ENCODE measurements around the gene SIGLEC11. TPM values are rescaled to one million over a fixed set of nuclear protein-coding genes. Genes with fewer than 3 reads are reported as not detected.

SIGLEC11 gene
- total RNA-seq, 1 experiment from 2014 or later, result not detected

GRCh38 chr19:50003810-50004419, 42.9 kb upstream of the SIGLEC11 start:
- H3K36me3 Mint-ChIP-seq (ENCODE audit: insufficient read depth, unreplicated experiment), result peaks cover 42% of the 10 kb centered on the region
- intact Hi-C loops (cut with micrococcal nuclease; ENCODE audit: unreplicated experiment), result no loop called here

DNA sequence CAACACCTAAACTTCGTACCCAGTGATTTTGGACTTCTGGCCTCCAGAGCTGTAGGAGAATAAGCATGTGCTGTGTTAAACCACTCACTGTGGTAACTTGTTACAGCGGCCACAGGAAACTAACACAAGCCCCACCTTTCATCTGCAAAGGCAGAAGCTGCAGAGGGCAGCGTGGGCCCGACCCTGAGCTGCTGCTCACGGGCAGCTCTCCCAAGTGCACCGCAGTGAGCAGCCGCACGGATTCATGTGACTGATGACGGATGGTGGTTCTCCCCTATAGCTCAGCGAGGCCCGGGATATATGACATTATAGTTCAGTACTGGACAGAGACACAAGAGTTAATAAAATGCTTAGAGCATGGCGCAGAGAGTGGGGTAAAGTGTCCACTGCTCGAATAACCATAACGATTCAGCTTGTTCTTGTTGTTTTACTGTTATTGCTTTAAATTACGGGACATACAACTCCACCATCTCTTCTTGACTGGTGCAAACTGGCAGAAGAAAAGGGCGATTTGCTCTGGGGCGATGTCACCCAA, 42.3 kb upstream of the SIGLEC11 start:
- no peaks in the 10 kb centered on the region for H3K27me3 Mint-ChIP-seq (ENCODE audit: unreplicated experiment)
- TF ChIP-seq, protein P1, sequence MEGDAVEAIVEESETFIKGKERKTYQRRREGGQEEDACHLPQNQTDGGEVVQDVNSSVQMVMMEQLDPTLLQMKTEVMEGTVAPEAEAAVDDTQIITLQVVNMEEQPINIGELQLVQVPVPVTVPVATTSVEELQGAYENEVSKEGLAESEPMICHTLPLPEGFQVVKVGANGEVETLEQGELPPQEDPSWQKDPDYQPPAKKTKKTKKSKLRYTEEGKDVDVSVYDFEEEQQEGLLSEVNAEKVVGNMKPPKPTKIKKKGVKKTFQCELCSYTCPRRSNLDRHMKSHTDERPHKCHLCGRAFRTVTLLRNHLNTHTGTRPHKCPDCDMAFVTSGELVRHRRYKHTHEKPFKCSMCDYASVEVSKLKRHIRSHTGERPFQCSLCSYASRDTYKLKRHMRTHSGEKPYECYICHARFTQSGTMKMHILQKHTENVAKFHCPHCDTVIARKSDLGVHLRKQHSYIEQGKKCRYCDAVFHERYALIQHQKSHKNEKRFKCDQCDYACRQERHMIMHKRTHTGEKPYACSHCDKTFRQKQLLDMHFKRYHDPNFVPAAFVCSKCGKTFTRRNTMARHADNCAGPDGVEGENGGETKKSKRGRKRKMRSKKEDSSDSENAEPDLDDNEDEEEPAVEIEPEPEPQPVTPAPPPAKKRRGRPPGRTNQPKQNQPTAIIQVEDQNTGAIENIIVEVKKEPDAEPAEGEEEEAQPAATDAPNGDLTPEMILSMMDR (IDR thresholded peaks at IDR 0.05; ENCODE audit: unreplicated experiment), result no peak
- no peak for DNase-seq
- no peaks in the 10 kb centered on the region for H3K9me3 Mint-ChIP-seq (ENCODE audit: low read depth, unreplicated experiment)
- intact Hi-C loops (cut with micrococcal nuclease; ENCODE audit: unreplicated experiment), result no loop called here
- peaks cover 36% of the 10 kb centered on the region for H3K36me3 Mint-ChIP-seq (ENCODE audit: insufficient read depth, unreplicated experiment)
- no peak overlapping the region for H3K27ac Mint-ChIP-seq (ENCODE audit: unreplicated experiment)
- BruUV-seq (replicated peaks), result no TSS peak
- CTCF ChIA-PET, result interaction anchor here (0.9 to 1.0 kb wide), 2 partner anchors 23 to 73 kb away, joined by 3 read pairs; partner anchors contain the start of gene ZNF473
- no peak overlapping the region for H3K4me3 Mint-ChIP-seq (ENCODE audit: low read depth, unreplicated experiment)
- peaks cover 27% of the 10 kb centered on the region for H3K4me1 Mint-ChIP-seq (ENCODE audit: low read depth, unreplicated experiment)

More at GRCh38 chr19:50003810-50004419, 42.9 kb upstream of the SIGLEC11 start:
- BruUV-seq (replicated peaks), result no TSS peak
- Mint-ChIP-seq H3K4me1 (ENCODE audit: low read depth, unreplicated experiment) (peaks cover 27% of the 10 kb centered on the region), H3K4me3 (ENCODE audit: low read depth, unreplicated experiment) (peak overlapping the region; percentile 1), H3K27ac (ENCODE audit: unreplicated experiment) (peak overlapping the region; percentile 66), H3K27me3 (ENCODE audit: unreplicated experiment) (no peaks in the 10 kb centered on the region), H3K9me3 (ENCODE audit: low read depth, unreplicated experiment) (no peaks in the 10 kb centered on the region)
- TF ChIP-seq, protein P1 (IDR thresholded peaks at IDR 0.05; ENCODE audit: unreplicated experiment), result no peak
- CTCF ChIA-PET, result interaction anchor here (0.7 to 1.0 kb wide), 3 partner anchors 22 to 75 kb away, joined by 3 read pairs; partner anchors contain the start of genes ATF5 and ZNF473
- DNase-seq, result peak; percentile 72

GRCh38 chr19:50002386-50002960, 41.5 kb upstream of the SIGLEC11 start:
- CTCF ChIA-PET, result no interaction called here
- no peaks in the 10 kb centered on the region for H3K27me3 Mint-ChIP-seq (ENCODE audit: unreplicated experiment)
- no TSS peak for BruUV-seq (replicated peaks)
- intact Hi-C loops (cut with micrococcal nuclease; ENCODE audit: unreplicated experiment), result no loop called here
- H3K9me3 Mint-ChIP-seq (ENCODE audit: low read depth, unreplicated experiment), result no peaks in the 10 kb centered on the region
- H3K4me1 Mint-ChIP-seq (ENCODE audit: low read depth, unreplicated experiment), result peaks cover 27% of the 10 kb centered on the region
- H3K4me3 Mint-ChIP-seq (ENCODE audit: low read depth, unreplicated experiment), result no peak overlapping the region
- TF ChIP-seq, protein P1 (IDR thresholded peaks at IDR 0.05; ENCODE audit: unreplicated experiment), result no peak
- no peak for DNase-seq
- H3K27ac Mint-ChIP-seq (ENCODE audit: unreplicated experiment), result no peak overlapping the region
- H3K36me3 Mint-ChIP-seq (ENCODE audit: insufficient read depth, unreplicated experiment), result peaks cover 39% of the 10 kb centered on the region

DNA sequence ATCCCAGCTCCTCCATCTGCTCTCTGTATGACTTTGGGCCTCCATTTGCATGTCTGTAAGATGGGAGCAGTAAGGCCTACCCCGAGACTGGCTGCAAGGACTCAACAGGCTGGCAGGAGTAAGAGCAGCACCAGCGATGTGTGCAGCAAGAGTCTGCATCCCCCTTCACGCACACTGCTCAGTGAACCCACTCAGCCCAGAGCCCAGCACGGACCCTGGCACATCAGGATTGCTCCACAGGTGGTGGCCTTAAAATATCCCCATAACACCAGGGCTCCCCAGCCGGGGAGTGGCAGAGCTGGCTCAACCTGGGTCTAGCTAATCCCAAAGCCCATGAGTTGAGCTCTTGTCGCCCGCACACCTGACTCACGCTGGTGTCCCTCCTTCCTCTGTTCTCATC, 40.8 kb upstream of the SIGLEC11 start:
- Mint-ChIP-seq H3K27ac (ENCODE audit: unreplicated experiment) (no peak overlapping the region), H3K4me1 (ENCODE audit: low read depth, unreplicated experiment) (peaks cover 27% of the 10 kb centered on the region), H3K4me3 (ENCODE audit: low read depth, unreplicated experiment) (no peak overlapping the region), H3K27me3 (ENCODE audit: unreplicated experiment) (no peaks in the 10 kb centered on the region), H3K36me3 (ENCODE audit: insufficient read depth, unreplicated experiment) (peaks cover 32% of the 10 kb centered on the region), H3K9me3 (ENCODE audit: low read depth, unreplicated experiment) (no peaks in the 10 kb centered on the region)
- CTCF ChIA-PET, result no interaction called here
- DNase-seq, result no peak
- TF ChIP-seq, protein P1 (IDR thresholded peaks at IDR 0.05; ENCODE audit: unreplicated experiment), result no peak
- no TSS peak for BruUV-seq (replicated peaks)
- intact Hi-C loops (cut with micrococcal nuclease; ENCODE audit: unreplicated experiment), result no loop called here
